Measurements from ENCODE around the gene CABP2. TPM values are rescaled to one million over a fixed set of nuclear protein-coding genes. Genes with fewer than 3 reads are reported as not detected.
"Not testable (repeated sequence)": the region's sequence is repeated elsewhere in the genome, so short reads cannot be mapped to it uniquely, and the experiment has no call there.

CABP2 gene
- total RNA-seq, 1 experiment from 2014 or later: not detected

- intact Hi-C loops (cut with micrococcal nuclease; ENCODE audit: unreplicated experiment): no loop called here
- Histone ChIP-seq H3K4me1 (ENCODE audit: insufficient read depth, low read length, poor library complexity, severe bottlenecking) (no peaks in the 10 kb centered on the region), H3K36me3 (ENCODE audit: insufficient read depth, low read length, poor library complexity, severe bottlenecking) (no peaks in the 10 kb centered on the region), H3K27me3 (replicated peaks; ENCODE audit: insufficient read depth, low read depth, low read length, poor library complexity) (no peaks in the 10 kb centered on the region), H3K27ac (ENCODE audit: low read depth, low read length, poor library complexity, severe bottlenecking) (no peak overlapping the region), H3K9me3 (ENCODE audit: low read depth, low read length, poor library complexity, severe bottlenecking) (no peaks in the 10 kb centered on the region), H3K4me3 (ENCODE audit: low read depth, low read length, poor library complexity, severe bottlenecking) (no peak overlapping the region)
- BruUV-seq (replicated peaks): no TSS peak
- ChIA-PET POLR2A (ENCODE audit: low non-redundant PET) (no interaction called here), CTCF (no interaction called here)
- DNase-seq (ENCODE audit: low spot score): no peak
- TF ChIP-seq CTCF (conservative IDR thresholded peaks at IDR 0.05; ENCODE audit: low read depth, low read length): no peak
Measured at GRCh38 chr11:67571443-67571842, 48.2 kb upstream of the CABP2 start.

GRCh38 chr11:67564230-67564629, 41.0 kb upstream of the CABP2 start:
- no peaks in the 10 kb centered on the region for H3K27me3 ChIP-seq (replicated peaks; ENCODE audit: insufficient read depth, low read depth, low read length, poor library complexity)
- no peaks in the 10 kb centered on the region for H3K4me1 ChIP-seq (ENCODE audit: insufficient read depth, low read length, poor library complexity, severe bottlenecking)
- H3K27ac ChIP-seq (ENCODE audit: low read depth, low read length, poor library complexity, severe bottlenecking): no peak overlapping the region
- H3K9me3 ChIP-seq (ENCODE audit: low read depth, low read length, poor library complexity, severe bottlenecking): no peaks in the 10 kb centered on the region
- ChIA-PET CTCF (interaction anchor here (0.7 kb wide), 1 partner anchor 146 kb away, joined by 3 read pairs; no protein-coding TSS in a partner anchor), POLR2A (ENCODE audit: low non-redundant PET) (interaction anchor here (0.7 kb wide), 1 partner anchor 56 kb away, joined by 3 read pairs; no protein-coding TSS in a partner anchor)
- intact Hi-C loops (cut with micrococcal nuclease; ENCODE audit: unreplicated experiment): no loop called here
- no peak for TF ChIP-seq CTCF (conservative IDR thresholded peaks at IDR 0.05; ENCODE audit: low read depth, low read length)
- no peak for TF ChIP-seq EZH2 (IDR thresholded peaks at IDR 0.05; ENCODE audit: borderline replicate concordance, low read depth, low read length, poor library complexity, severe bottlenecking)
- H3K4me3 ChIP-seq (ENCODE audit: low read depth, low read length, poor library complexity, severe bottlenecking): no peak overlapping the region
- BruUV-seq (replicated peaks): no TSS peak
- DNase-seq (ENCODE audit: low spot score): no peak
- H3K36me3 ChIP-seq (ENCODE audit: insufficient read depth, low read length, poor library complexity, severe bottlenecking): no peaks in the 10 kb centered on the region

GRCh38 chr11:67563705-67564114, 40.5 kb upstream of the CABP2 start:
- H3K4me1 ChIP-seq (ENCODE audit: insufficient read depth, low read length, poor library complexity, severe bottlenecking); H3K27ac ChIP-seq (ENCODE audit: low read depth, low read length, poor library complexity, severe bottlenecking); H3K4me3 ChIP-seq (ENCODE audit: low read depth, low read length, poor library complexity, severe bottlenecking); DNase-seq (ENCODE audit: low spot score); BruUV-seq (replicated peaks); H3K36me3 ChIP-seq (ENCODE audit: insufficient read depth, low read length, poor library complexity, severe bottlenecking); CTCF ChIA-PET; H3K9me3 ChIP-seq (ENCODE audit: low read depth, low read length, poor library complexity, severe bottlenecking); intact Hi-C loops (cut with micrococcal nuclease; ENCODE audit: unreplicated experiment); H3K27me3 ChIP-seq (replicated peaks; ENCODE audit: insufficient read depth, low read depth, low read length, poor library complexity); POLR2A ChIA-PET (ENCODE audit: low non-redundant PET): not testable (repeated sequence)

GRCh38 chr11:67562963-67563704, 39.9 kb upstream of the CABP2 start:
- ChIA-PET POLR2A (ENCODE audit: low non-redundant PET) (no interaction called here), CTCF (no interaction called here)
- intact Hi-C loops (cut with micrococcal nuclease; ENCODE audit: unreplicated experiment): no loop called here

More at GRCh38 chr11:67562963-67563704, 39.9 kb upstream of the CABP2 start:
- Histone ChIP-seq H3K27ac (ENCODE audit: low read depth, low read length, poor library complexity, severe bottlenecking) (no peak overlapping the region), H3K27me3 (replicated peaks; ENCODE audit: insufficient read depth, low read depth, low read length, poor library complexity) (no peaks in the 10 kb centered on the region), H3K9me3 (ENCODE audit: low read depth, low read length, poor library complexity, severe bottlenecking) (no peaks in the 10 kb centered on the region), H3K36me3 (ENCODE audit: insufficient read depth, low read length, poor library complexity, severe bottlenecking) (no peaks in the 10 kb centered on the region), H3K4me3 (ENCODE audit: low read depth, low read length, poor library complexity, severe bottlenecking) (no peak overlapping the region), H3K4me1 (ENCODE audit: insufficient read depth, low read length, poor library complexity, severe bottlenecking) (no peaks in the 10 kb centered on the region)
- TF ChIP-seq CTCF (conservative IDR thresholded peaks at IDR 0.05; ENCODE audit: low read depth, low read length): no peak
- no peak for TF ChIP-seq EZH2 (IDR thresholded peaks at IDR 0.05; ENCODE audit: borderline replicate concordance, low read depth, low read length, poor library complexity, severe bottlenecking)
- no TSS peak for BruUV-seq (replicated peaks)
- no peak for DNase-seq (ENCODE audit: low spot score)
